HG03159 (cell line): ENCODE results near the gene FAM13A.
"Not testable (repeated sequence)": the region's sequence is repeated elsewhere in the genome, so short reads cannot be mapped to it uniquely, and the experiment has no call there.

Source experiments
- ATAC-seq: cut with Tn5 transposase; IDR thresholded peaks from one replicate; pipeline ENCODE4 v1.9.1; 2021; ENCODE audit warnings: mild to moderate bottlenecking, moderate library complexity; ENCODE audit not compliant: unreplicated experiment

The FAM13A gene

DNA sequence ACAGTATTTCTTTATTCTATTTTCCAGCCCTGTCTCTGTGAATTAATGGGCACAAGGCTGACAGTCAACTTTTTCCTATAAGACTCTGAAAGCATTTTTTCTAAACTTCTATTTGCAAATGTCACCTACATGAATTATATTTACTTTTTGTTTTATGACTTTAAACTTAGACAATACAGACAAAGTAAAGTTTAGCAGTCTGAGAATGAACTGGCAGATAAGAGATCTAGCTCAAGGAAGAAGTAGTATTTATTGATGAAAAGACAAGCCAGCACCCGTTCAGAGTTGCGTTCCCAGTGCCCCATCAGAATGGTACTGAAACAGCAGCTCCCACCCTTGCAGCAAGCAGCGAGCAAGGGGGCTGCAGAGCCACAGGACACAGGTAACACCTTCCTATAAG, 148.5 kb downstream of the FAM13A start:
- ATAC-seq: no peak

DNA sequence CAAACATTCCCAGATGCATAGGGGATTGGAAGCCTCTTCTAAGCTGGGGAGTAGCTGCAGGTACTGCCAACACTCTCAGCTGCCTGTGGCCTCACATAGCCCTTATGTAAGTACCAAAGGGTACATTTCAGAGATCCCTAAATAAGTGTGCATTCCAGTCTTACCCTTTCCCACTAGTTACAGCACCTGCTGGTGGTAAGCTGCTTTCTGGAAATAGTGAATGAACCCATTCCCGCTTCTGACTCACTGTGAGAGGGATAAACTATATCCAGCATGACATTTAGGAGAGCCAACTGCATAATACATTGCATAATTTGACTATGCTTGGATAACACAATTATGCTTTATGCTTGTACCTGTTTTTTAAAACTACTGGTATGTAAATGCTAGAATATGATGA, 149.0 kb downstream of the FAM13A start:
- no peak for ATAC-seq

DNA sequence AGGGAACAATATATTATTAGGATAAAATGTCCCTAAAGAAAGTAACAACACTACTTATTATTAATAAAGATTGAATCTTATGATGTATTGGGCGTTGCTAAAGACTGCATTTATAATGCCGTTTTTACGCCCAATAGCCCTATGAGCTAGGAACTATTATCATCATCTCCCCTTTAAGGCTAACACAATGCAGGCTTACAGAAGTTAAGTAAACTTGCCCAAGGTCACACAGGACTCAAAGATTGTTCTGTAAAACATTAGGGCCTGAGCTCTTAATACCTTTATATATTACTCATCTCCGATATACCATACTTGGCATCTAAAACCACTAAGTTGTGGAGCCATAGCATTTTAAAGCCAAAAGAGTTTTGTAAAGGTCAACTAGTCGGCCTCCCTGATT, 149.5 kb downstream of the FAM13A start:
- no peak for ATAC-seq

DNA sequence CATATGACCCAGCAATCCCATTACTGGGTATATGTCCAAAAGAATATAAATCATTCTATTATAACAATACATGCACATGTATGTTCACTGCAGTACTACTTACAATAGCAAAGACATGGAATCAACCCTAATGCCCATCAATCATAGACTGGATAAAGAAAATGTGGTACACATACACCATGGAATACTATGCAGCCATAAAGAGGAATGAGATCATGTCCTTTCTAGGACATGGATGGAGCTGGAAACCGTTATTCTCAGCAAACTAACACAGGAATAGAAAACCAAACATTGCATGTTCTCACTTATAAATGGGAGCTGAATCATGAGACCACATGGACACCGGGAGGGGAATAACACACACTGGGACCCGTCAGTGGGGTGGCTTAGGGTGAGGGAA, 152.7 kb downstream of the FAM13A start:
- ATAC-seq: not testable (repeated sequence)

DNA sequence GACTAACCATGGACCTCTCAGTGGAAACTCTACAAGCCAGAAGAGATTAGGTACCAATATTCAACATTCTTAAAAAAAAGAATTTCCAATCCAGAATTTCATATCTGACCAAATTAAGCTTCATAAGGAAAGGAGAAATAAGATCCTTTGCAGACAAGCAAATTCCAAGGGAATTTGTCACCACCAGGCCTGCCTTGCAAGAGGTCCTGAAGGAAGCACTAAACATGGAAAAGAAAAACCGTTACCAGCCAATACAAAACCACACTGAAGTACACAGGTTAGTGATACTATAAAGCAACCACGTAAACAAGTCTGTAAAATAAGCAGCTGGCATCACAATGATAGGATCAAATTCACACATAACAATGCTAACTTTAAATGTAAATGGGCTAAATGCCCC, 156.6 kb downstream of the FAM13A start:
- ATAC-seq: no peak

DNA sequence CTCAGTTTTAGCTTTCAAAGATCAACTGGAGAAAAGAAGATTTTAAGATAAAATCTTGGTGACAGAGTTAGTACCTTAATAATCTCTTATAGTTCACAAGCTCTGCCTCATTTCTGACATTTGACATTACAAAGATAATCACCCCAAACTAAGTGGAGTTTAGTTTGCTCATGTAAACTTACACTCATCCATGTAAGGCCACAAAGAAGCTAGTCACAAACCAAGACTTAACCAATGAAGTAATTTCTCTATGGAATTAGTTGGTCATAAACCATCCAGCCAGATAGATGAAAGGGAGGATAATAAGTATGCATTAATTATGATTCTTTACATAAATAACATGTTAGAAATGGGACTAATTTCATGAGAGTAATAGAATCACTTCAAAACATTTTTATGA, 159.2 kb downstream of the FAM13A start:
- ATAC-seq: no peak

DNA sequence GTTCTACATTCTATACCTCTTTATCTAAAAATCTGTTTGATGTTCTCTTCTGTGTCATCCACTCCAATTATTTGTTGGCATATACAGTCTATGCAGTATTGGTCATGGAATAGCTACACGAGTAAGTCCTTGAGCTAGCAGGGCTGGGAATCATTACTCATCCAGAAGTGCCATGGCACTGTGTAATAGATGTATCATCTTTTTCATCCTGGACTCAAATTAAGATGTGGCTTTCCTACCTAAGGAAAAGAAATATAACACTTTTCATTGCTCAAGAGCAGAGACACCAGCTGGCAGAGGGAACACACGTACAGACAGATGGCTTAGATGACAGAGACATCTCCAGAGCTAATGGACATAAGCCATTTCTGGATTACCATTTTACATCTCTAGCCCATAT, 159.8 kb downstream of the FAM13A start:
- no peak for ATAC-seq

DNA sequence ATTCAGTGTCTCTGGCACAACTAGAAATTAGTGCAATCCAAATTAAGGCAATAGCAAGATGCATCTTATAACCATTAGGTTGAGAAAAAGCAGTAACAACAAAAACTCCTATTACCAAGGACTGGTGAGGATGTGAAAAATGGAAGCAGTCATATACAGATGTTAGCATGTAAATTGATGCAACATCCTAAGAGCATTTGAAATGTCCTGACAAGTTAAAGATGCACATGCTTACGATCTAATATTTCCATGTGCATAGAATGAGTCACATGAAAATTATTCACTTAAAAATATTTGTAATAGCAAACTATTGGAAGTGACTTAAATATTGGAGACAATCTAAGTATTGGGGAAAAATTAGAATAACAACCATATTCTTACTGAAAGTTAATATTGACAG, 163.0 kb downstream of the FAM13A start:
- no peak for ATAC-seq

DNA sequence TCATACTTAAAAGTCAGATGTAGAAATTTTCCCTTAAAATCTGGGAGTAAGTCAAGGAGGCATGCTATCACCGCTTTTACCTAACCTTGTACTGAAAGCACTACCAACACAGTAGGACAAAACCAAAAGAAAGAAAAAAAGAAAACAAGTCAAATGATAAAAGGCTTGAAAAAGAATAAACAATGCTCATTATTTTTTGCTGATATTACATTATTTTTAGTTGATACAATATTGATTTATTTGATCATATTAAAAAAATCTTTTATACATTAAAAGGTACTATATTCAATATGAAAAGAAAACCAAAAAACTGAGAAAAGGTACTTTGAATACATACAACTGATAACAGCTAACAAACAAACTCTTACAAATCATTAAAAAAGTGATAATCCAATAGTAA, 164.3 kb downstream of the FAM13A start:
- no peak for ATAC-seq

DNA sequence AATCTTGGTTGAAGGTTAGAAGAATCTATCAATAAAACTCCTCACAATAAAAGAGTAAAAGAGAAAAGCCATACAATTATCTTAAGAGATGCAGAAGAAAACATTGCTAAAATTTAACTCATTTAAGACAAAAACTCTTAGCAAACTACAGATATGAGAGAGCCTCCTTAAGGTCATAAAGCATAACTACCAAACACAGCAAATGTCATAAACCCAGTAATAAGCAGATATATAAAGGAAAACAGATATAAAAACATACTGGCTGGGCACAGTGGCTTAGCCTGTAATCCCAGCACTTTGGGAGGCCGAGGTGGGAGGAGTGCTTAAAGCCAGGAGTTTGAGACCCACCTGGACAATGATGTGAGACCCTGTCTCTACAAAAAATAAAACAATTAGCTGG, 165.3 kb downstream of the FAM13A start:
- no peak for ATAC-seq

DNA sequence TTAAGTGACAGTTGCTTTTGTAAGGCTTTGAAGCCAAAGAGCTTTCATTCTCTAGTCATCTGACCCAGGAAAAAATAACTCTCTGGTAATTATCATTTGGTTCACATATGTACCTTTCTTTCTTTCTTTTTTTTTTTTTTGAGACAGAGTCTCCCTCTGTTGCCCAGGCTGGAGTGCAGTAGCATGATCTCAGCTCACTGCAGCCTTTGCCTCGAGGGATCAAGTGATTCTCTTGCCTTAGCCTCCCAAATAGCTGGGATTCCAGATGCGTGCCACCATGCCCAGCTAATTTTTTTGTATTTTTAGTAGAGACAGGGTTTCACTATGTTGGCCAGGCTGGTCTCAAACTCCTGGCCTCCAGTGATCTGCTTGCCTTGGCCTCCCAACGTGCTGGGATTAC, 169.6 kb downstream of the FAM13A start:
- not testable (repeated sequence) for ATAC-seq

DNA sequence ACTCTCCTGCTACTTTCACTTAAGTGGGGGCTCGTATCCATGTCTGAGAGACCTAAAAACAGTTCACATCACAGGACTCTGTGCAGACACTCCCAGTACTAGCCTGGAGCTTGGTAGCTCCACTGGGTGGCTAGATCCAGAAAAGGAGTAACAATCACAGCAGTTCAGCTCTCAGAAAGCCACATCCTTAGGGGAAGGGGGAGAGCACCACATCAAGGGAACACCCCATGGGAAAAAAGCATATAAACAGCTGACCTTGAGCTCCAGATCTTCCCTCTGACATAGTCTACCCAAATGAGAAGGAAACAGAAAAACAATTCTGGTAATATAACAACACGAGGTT, 175.8 kb downstream of the FAM13A start:
- no peak for ATAC-seq

DNA sequence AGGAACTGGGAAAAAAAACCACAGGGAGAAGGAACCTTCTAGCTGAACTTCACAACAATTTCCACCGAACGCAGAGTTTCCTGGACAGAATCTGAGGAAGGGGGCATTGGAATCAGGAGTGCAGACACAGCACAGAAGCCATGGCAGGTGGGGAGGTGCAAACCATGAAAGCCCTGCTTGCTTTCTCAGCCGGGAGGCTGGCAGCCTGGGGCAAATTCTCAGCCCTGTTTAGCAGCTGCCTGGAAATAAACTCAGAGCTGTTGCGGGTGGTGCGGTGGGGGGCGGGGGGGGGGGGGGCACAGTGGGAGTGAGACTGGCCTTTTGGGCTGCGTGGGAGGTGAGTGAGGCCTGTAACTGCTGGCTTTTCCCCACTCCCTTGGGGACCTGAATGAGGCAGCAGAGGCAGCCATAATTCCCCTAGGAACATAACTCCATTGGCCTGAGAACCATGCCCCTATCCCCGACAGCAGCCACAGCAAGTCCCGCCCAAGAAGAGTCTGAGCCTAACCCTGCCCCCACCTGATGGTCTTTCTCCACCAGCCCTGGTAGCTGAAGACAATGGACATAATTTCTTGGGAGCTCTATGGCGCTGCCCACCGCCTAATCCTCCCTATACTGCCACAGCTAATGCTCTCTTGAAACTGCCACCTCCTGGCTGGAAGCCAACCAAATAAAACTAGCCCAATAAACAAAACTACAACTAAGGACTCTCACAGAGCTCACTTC, 176.3 kb downstream of the FAM13A start:
- no peak for ATAC-seq

DNA sequence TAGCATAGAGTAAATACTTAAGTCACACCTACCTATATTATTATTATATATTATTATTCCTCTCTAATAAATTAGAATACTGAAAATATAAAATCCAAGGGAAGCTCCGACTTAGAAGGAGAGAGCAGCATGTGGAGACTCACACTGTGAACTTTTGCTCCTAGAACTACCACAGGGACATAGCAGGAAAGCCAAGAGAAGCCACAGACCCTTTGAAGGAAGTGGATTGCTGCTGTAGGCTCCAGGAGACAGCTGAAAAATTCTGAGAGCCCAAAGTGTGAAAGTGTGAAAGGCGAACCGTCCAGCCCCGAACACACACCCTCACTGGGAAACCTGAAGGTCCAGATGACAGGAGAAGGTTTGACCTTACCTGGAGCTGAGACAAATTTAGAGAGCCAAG, 177.0 kb downstream of the FAM13A start:
- ATAC-seq: no peak

DNA sequence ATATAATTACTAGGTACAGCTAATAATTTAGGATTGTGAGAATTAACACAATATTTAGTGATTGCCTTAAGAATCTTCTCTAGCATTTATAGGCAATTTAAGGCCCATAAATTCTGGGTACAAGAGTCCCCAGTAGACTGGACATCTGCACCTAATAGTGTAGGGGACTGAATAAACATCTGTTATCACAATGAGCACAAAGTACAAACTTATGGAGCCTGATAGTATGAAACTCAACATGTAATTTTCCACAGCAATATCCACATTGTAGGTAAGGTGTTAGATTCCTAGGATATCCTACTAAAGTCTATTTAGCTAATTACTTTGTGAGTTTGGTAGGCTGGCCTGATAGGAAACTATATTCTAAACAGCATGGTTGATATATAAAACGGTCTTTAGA, 178.3 kb downstream of the FAM13A start:
- ATAC-seq: no peak

DNA sequence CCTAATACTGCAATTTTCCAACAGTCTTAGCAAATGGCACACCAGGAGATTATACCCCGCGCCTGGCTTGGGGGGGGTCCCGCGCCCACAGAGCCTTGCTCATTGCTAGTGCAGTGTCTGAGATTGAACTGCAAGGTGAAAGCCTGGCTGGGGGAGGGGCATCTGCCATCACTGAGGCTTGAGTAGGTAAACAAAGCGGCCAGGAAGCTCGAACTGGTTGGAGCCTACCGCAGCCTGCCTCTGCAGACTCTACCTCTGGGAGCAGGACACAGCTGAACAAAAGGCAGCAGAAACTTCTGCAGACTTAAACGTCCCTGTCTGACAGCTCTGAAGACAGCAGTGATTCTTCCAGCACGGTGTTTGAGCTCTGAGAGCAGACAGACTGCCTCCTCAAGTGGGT, 186.6 kb downstream of the FAM13A start:
- ATAC-seq: no peak

DNA sequence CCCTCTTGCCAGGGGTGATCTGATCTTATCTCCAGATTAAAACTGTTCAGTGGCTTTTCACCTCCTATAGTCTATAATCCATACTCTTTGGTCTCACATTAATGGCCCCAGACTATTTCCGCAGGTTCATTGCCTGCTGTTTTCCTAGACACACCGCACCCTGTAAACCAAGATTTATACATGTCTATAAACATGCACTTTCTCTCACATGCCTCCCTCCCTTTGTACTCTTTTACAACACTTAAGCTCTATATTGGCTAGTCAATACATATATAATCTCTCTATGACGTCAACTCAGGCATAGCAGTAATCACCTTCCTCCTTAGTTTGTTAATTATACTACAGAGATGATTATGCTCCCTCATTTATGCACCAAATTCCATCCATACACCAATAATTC, 188.5 kb downstream of the FAM13A start:
- ATAC-seq: no peak

DNA sequence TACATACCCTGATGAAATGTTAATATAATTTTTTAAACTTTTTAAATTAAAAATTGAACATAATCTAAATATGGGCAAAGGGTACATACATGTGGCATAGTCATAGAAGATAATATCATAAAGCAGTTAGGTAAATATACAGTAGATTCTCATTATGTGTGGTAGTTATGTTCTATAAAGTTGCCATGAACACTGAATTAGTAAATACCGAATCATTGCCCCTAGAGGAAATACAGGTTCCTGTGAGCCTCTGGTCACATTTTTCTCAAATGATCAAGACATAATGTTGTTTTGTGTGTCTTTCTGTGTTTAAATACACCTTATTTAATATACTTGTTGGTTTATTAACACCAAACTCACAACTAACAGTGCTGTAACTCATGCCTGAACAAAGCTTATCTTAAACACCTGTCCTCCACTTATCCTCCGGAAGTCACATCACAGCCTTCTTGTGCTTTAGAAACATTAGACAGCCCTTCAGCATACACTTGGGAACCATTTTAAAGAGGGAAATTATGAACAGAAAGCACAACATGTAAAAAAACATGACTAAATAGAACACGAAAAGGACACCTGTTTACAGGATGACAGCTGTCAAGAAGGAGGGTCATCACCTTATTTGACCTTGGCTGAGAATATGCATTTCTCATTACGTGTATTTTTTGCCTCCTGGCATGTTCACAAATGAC, 190.0 kb downstream of the FAM13A start:
- ATAC-seq: no peak

DNA sequence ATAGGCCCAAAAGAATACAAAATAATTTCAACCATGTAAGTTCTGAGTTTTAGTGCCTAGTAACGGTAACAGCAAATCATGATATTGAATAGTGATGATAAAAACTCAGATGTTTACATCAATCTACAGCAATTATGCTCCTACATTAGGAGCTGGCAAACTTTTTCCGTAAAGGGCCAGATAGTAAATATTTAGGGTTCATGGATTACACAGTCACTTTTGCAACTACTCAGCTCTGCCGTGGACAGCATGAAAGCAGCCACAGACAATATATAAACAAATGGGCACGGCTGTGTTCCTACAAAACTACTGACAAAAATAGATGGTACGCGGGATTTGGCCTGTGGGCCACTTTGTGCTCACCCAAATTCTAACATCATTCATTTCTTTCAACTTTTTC, 191.5 kb downstream of the FAM13A start:
- ATAC-seq: no peak

DNA sequence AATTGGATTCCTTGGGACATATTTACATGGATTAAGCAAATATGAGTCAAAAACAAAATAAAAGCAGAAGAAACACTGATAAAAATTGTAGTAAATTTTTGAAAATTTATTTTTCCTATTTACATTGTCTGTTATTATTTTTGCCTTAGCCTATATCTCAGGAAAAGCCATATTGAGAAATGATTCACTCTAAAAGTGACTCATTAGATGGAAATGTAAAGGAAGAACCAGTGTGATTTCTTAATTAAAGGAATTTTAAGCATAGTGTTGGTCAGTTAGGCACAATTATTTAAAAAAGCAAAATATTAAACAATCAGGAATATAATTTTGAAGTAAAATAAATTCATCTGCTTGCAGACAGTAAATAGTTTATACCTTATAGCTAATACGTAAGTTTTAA, 191.9 kb downstream of the FAM13A start:
- ATAC-seq: no peak

DNA sequence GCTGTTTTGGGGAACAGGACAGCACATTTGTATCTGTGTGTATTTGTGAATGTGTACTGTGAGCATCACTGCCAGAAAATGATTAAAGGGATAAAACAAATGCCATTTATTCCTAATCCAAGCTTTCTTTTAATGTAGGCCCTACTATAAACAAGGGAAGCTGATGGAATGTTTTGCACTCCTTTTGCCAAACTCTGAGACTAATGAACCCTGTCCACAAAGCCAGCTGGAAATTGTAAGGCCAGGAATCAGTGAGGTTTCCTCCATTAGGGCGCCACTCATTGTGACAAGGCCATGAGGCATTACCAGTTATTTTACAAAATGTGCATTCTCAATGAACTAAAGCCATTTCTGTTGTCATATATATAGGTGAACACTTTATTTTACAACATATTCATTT, 196.4 kb downstream of the FAM13A start:
- no peak for ATAC-seq

DNA sequence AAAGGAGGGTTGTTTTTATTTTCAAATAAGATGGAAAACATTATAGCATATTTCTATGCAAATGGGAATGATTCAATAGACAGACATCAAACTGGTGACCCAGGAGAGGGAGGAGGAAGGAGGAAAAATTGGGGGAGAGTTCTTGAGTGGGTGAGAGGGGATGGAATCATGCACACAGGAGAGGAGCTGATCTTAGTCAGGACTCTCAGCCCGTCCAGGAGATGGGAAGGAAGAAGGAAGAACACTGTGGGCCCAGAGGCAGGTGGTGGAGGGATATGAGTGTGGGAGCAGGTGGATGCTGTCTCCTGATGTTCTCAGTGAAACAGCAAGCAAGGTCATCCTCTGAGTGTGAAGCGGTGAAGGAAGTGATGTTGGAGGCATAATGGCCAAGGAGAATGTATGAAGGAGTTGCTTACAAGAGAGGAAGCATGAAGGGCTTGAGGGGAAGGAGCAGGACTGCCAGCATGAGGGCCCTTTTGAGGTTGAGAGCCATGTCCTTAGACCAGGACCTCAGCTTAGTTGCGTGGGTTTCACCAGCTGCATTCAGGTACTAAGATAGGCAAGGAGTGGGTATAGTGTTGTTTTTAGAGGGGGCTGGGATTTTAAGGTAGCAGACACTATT, 197.7 kb downstream of the FAM13A start:
- peak; percentile 22 for ATAC-seq
